ENCODE data around the gene SLC7A1.

Gene SLC7A1

DNA sequence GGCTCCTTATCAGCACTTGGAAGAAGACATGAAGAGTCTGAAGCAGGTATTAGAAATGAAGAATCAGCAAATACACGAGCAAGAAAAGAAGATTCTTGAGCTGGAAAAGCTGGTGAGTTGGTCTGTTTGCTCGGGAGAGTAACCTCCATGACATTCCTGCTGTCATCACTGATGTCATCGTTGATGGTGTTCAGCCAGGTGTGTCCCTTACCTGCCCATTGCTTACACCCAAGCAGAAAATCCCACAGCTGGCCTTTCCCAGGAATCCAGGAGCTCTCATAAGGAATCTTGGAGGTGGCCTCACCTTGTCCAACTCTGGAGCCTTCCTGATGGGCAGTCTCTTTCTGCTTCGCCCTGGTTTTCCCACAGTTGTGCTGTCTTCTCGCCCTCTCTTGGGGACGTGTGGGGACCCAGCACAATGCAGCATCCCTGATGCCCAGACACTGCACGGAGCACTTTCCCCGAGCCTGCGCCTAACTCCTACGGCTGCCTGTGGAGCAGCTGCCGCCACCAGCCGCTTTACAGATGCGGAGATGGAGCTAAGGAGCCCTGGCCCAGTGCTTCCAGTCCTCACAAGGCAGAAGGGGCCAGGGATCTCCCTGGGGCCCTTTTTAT, 97.0 kb downstream of the SLC7A1 start:
- Histone ChIP-seq H3K4me3 (ENCODE audit: low read depth, low read length) (no peak overlapping the region), H2AK5ac (ENCODE audit: low read length) (no peak overlapping the region), H3K79me1 (ENCODE audit: low read length) (no peaks in the 10 kb centered on the region), H2BK12ac (ENCODE audit: low read length) (no peak overlapping the region), H3K4ac (ENCODE audit: low read depth, low read length) (no peak overlapping the region), H3K9ac (ENCODE audit: low read length) (no peak overlapping the region), H4K8ac (ENCODE audit: low read depth, low read length) (no peak overlapping the region), H2BK5ac (ENCODE audit: low read depth, low read length, poor library complexity) (no peak overlapping the region), H4K91ac (ENCODE audit: low read depth, low read length) (no peak overlapping the region), H3K9me3 (ENCODE audit: insufficient read depth, low read depth, low read length) (no peaks in the 10 kb centered on the region), H3K4me2 (ENCODE audit: low read length) (no peak overlapping the region), H3K27me3 (ENCODE audit: insufficient read depth, low read length) (no peaks in the 10 kb centered on the region), H3K18ac (ENCODE audit: low read length) (no peak overlapping the region), H2BK120ac (ENCODE audit: insufficient read depth, low read length, poor library complexity) (no peak overlapping the region), H3K79me2 (ENCODE audit: control insufficient read depth, insufficient read depth, low read length, poor library complexity) (no peaks in the 10 kb centered on the region), H3K23ac (ENCODE audit: low read length) (no peak overlapping the region), H3K36me3 (ENCODE audit: control insufficient read depth in 1 of 2, insufficient read depth in 2 of 2, low read length in 2 of 2) (peaks cover 0 to 3% of the 10 kb centered on the region in 2 experiments), H3K4me1 (ENCODE audit: control insufficient read depth in 1 of 2, insufficient read depth in 2 of 2, low read length in 2 of 2) (peaks cover 6 to 8% of the 10 kb centered on the region in 2 experiments), H3K27ac (ENCODE audit: low read depth, low read length) (no peak overlapping the region), H3K14ac (ENCODE audit: low read length) (no peak overlapping the region), H4K12ac (ENCODE audit: low read depth, low read length) (no peak overlapping the region), H2AFZ (ENCODE audit: insufficient read depth, low read length, poor library complexity) (no peak overlapping the region)
- no CpG with 5 or more reads among the region's 13 CpGs for WGBS (ENCODE audit: extremely low coverage, insufficient coverage, insufficient read length)
- DNase-seq: peak in 1 of 2 donors; percentile 39

- WGBS (ENCODE audit: extremely low coverage, insufficient coverage, insufficient read length): no CpG with 5 or more reads among the region's 15 CpGs
- H3K23ac ChIP-seq (ENCODE audit: low read length): no peak overlapping the region
- no peak overlapping the region for H2BK12ac ChIP-seq (ENCODE audit: low read length)
- no peak overlapping the region for H2AK5ac ChIP-seq (ENCODE audit: low read length)
- H3K27ac ChIP-seq (ENCODE audit: low read depth, low read length): no peak overlapping the region
- DNase-seq: no peak
- H3K4me3 ChIP-seq (ENCODE audit: low read depth, low read length): no peak overlapping the region
- H2AFZ ChIP-seq (ENCODE audit: insufficient read depth, low read length, poor library complexity): no peak overlapping the region
- peaks cover 6 to 8% of the 10 kb centered on the region in 2 experiments for H3K4me1 ChIP-seq (ENCODE audit: control insufficient read depth in 1 of 2, insufficient read depth in 2 of 2, low read length in 2 of 2)
- H4K8ac ChIP-seq (ENCODE audit: low read depth, low read length): peak overlapping the region; percentile 29
- no peak overlapping the region for H3K9ac ChIP-seq (ENCODE audit: low read length)
- no peak overlapping the region for H2BK5ac ChIP-seq (ENCODE audit: low read depth, low read length, poor library complexity)
- no peak overlapping the region for H2BK120ac ChIP-seq (ENCODE audit: insufficient read depth, low read length, poor library complexity)
- no peak overlapping the region for H3K18ac ChIP-seq (ENCODE audit: low read length)
- no peak overlapping the region for H3K14ac ChIP-seq (ENCODE audit: low read length)
- H3K27me3 ChIP-seq (ENCODE audit: insufficient read depth, low read length): no peaks in the 10 kb centered on the region
- H3K36me3 ChIP-seq (ENCODE audit: control insufficient read depth in 1 of 2, insufficient read depth in 2 of 2, low read length in 2 of 2): peaks cover 0 to 6% of the 10 kb centered on the region in 2 experiments
- H3K4ac ChIP-seq (ENCODE audit: low read depth, low read length): no peak overlapping the region
- H3K4me2 ChIP-seq (ENCODE audit: low read length): no peak overlapping the region
- no peaks in the 10 kb centered on the region for H3K79me1 ChIP-seq (ENCODE audit: low read length)
- H4K12ac ChIP-seq (ENCODE audit: low read depth, low read length): no peak overlapping the region
- H3K9me3 ChIP-seq (ENCODE audit: insufficient read depth, low read depth, low read length): no peaks in the 10 kb centered on the region
- no peaks in the 10 kb centered on the region for H3K79me2 ChIP-seq (ENCODE audit: control insufficient read depth, insufficient read depth, low read length, poor library complexity)
- H4K91ac ChIP-seq (ENCODE audit: low read depth, low read length): no peak overlapping the region
Measured at GRCh38 chr13:29497137-29497654, 98.3 kb downstream of the SLC7A1 start.

DNA sequence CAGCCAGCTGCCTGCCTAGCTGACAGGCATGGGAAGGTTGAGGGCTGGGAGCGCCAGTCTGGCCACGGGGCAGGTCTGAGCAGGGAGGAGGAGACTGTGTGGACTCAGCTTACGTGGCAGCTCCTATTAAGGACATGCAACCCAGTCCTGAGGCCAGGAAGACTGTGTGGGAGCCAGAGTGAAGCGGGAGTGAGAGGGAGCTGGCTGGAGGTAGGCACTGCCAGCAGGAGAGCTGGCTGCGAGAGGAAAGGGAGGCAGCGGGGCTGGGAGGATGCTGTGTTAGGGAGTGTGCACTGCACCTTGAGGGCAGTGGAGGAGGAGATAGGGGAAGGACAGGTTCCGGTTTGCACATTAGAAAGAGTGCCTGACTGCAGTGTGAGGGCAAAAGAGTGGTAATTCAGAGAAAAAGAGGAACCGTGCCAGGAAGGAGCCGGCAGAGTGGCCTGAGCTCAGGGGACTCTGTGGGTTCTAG, 99.2 kb downstream of the SLC7A1 start:
- H2BK120ac ChIP-seq (ENCODE audit: insufficient read depth, low read length, poor library complexity): no peak overlapping the region
- no peak overlapping the region for H2AFZ ChIP-seq (ENCODE audit: insufficient read depth, low read length, poor library complexity)
- no CpG with 5 or more reads among the region's 9 CpGs for WGBS (ENCODE audit: extremely low coverage, insufficient coverage, insufficient read length)
- H3K14ac ChIP-seq (ENCODE audit: low read length): no peak overlapping the region
- H3K23ac ChIP-seq (ENCODE audit: low read length): no peak overlapping the region
- DNase-seq: peak in 1 of 2 donors; percentile 44
- no peak overlapping the region for H3K9ac ChIP-seq (ENCODE audit: low read length)
- no peaks in the 10 kb centered on the region for H3K79me2 ChIP-seq (ENCODE audit: control insufficient read depth, insufficient read depth, low read length, poor library complexity)
- no peak overlapping the region for H3K4ac ChIP-seq (ENCODE audit: low read depth, low read length)
- no peak overlapping the region for H3K4me2 ChIP-seq (ENCODE audit: low read length)
- H3K79me1 ChIP-seq (ENCODE audit: low read length): no peaks in the 10 kb centered on the region
- no peak overlapping the region for H4K8ac ChIP-seq (ENCODE audit: low read depth, low read length)
- H4K91ac ChIP-seq (ENCODE audit: low read depth, low read length): no peak overlapping the region
- H2AK5ac ChIP-seq (ENCODE audit: low read length): no peak overlapping the region
- H3K27ac ChIP-seq (ENCODE audit: low read depth, low read length): no peak overlapping the region
- H3K18ac ChIP-seq (ENCODE audit: low read length): no peak overlapping the region
- no peak overlapping the region for H2BK5ac ChIP-seq (ENCODE audit: low read depth, low read length, poor library complexity)
- H2BK12ac ChIP-seq (ENCODE audit: low read length): no peak overlapping the region
- H3K4me1 ChIP-seq (ENCODE audit: control insufficient read depth in 1 of 2, insufficient read depth in 2 of 2, low read length in 2 of 2): peaks cover 6 to 8% of the 10 kb centered on the region in 2 experiments
- peaks cover 0 to 6% of the 10 kb centered on the region in 2 experiments for H3K36me3 ChIP-seq (ENCODE audit: control insufficient read depth in 1 of 2, insufficient read depth in 2 of 2, low read length in 2 of 2)
- no peak overlapping the region for H3K4me3 ChIP-seq (ENCODE audit: low read depth, low read length)
- H3K9me3 ChIP-seq (ENCODE audit: insufficient read depth, low read depth, low read length): peaks cover 8% of the 10 kb centered on the region
- H4K12ac ChIP-seq (ENCODE audit: low read depth, low read length): no peak overlapping the region
- no peaks in the 10 kb centered on the region for H3K27me3 ChIP-seq (ENCODE audit: insufficient read depth, low read length)

DNA sequence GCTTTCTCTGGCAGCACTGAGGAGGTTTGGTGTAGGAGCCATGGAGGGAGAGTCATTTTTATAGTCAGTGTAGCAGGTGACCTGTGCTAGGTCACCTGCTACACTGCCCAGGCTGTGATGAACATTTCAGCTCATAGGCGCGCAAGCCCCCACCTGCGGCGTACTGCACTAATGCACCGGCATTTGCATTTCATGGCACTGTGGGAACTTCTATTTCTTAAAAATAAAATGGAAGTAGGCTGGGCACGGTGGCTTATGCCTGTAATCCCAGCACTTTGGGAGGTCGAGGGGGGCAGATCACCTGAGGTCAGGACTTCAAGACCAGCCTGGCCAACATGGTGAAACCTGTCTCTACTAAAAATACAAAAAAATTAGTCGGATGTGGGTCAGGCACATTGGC, 101.0 kb downstream of the SLC7A1 start:
- no peaks in the 10 kb centered on the region for H3K27me3 ChIP-seq (ENCODE audit: insufficient read depth, low read length)
- H3K79me2 ChIP-seq (ENCODE audit: control insufficient read depth, insufficient read depth, low read length, poor library complexity): no peaks in the 10 kb centered on the region
- no peak overlapping the region for H2BK5ac ChIP-seq (ENCODE audit: low read depth, low read length, poor library complexity)
- no peak overlapping the region for H3K23ac ChIP-seq (ENCODE audit: low read length)
- peaks cover 6 to 8% of the 10 kb centered on the region in 2 experiments for H3K4me1 ChIP-seq (ENCODE audit: control insufficient read depth in 1 of 2, insufficient read depth in 2 of 2, low read length in 2 of 2)
- H3K27ac ChIP-seq (ENCODE audit: low read depth, low read length): no peak overlapping the region
- H3K79me1 ChIP-seq (ENCODE audit: low read length): no peaks in the 10 kb centered on the region
- H2AK5ac ChIP-seq (ENCODE audit: low read length): no peak overlapping the region
- peaks cover 0 to 6% of the 10 kb centered on the region in 2 experiments for H3K36me3 ChIP-seq (ENCODE audit: control insufficient read depth in 1 of 2, insufficient read depth in 2 of 2, low read length in 2 of 2)
- H4K12ac ChIP-seq (ENCODE audit: low read depth, low read length): no peak overlapping the region
- no peak for DNase-seq
- no peak overlapping the region for H3K9ac ChIP-seq (ENCODE audit: low read length)
- H4K8ac ChIP-seq (ENCODE audit: low read depth, low read length): no peak overlapping the region
- no peak overlapping the region for H3K14ac ChIP-seq (ENCODE audit: low read length)
- no peak overlapping the region for H4K91ac ChIP-seq (ENCODE audit: low read depth, low read length)
- no CpG with 5 or more reads among the region's 8 CpGs for WGBS (ENCODE audit: extremely low coverage, insufficient coverage, insufficient read length)
- H3K4ac ChIP-seq (ENCODE audit: low read depth, low read length): no peak overlapping the region
- H3K9me3 ChIP-seq (ENCODE audit: insufficient read depth, low read depth, low read length): peaks cover 8% of the 10 kb centered on the region
- no peak overlapping the region for H2BK120ac ChIP-seq (ENCODE audit: insufficient read depth, low read length, poor library complexity)
- no peak overlapping the region for H2BK12ac ChIP-seq (ENCODE audit: low read length)
- no peak overlapping the region for H3K4me2 ChIP-seq (ENCODE audit: low read length)
- no peak overlapping the region for H3K18ac ChIP-seq (ENCODE audit: low read length)
- H3K4me3 ChIP-seq (ENCODE audit: low read depth, low read length): no peak overlapping the region
- H2AFZ ChIP-seq (ENCODE audit: insufficient read depth, low read length, poor library complexity): no peak overlapping the region

All from trophoblast cell (in vitro differentiated cells and primary cell).